PC-9 (cell line): ENCODE data around the gene FOXO3B. TPM values are rescaled to one million over a fixed set of nuclear protein-coding genes. Genes with fewer than 3 reads are reported as not detected.
"Not testable (repeated sequence)": the region's sequence is repeated elsewhere in the genome, so short reads cannot be mapped to it uniquely, and the experiment has no call there.

Experiments
- BruUV-seq: library from RNA; stranded (reverse); fragments of 400-500 nt; replicated peaks from 2 replicates; lab custom pipeline; 2021; lab: Mats Ljungman, UMichigan
- CTCF ChIA-PET: fragments of 300-600 bp; sonication (Branson Sonifier 250); formaldehyde crosslinking; loops from one replicate; lab custom pipeline; 2022; ENCODE audit warnings: antibody characterized with exemption; lab: Charles Lee
- POLR2A ChIA-PET: fragments of 300-600 bp; sonication (Branson Sonifier 250); formaldehyde crosslinking; loops from one replicate; lab custom pipeline; 2022; ENCODE audit warnings: antibody characterized with exemption; ENCODE audit not compliant: unreplicated experiment; lab: Charles Lee
- DNase-seq, 2 experiments: peaks; one replicate each; pipeline versions ENCODE4 v3.0.0 to v3.0.0-alpha.2; 2015 to 2022; ENCODE audit warnings: mixed read lengths in 1 of 2
- H2AFZ ChIP-seq: fragments of 200-600 bp; sonication (generic); 2 replicates; pipeline ENCODE4 v1.8.1; 2017; ENCODE audit warnings: antibody characterized with exemption
- H3F3A ChIP-seq: fragments of 200-600 bp; sonication (generic); 2 replicates; pipeline ENCODE4 v1.8.1; 2017; ENCODE audit warnings: antibody characterized with exemption, mild to moderate bottlenecking, low read depth; ENCODE audit not compliant: insufficient read depth
- H3K27ac ChIP-seq: fragments of 200-600 bp; sonication (generic); 2 replicates; pipeline ENCODE4 v1.6.1; 2016; ENCODE audit warnings: mixed run types
- H3K27me3 ChIP-seq: fragments of 200-600 bp; sonication (generic); 2 replicates; pipeline ENCODE4 v1.6.1; 2016; ENCODE audit warnings: low read depth, mixed run types; ENCODE audit not compliant: insufficient read depth
- H3K36me3 ChIP-seq: fragments of 200-600 bp; sonication (generic); 2 replicates; pipeline ENCODE4 v1.6.1; 2016; ENCODE audit warnings: low read depth, mixed run types
- H3K4me1 ChIP-seq: fragments of 200-600 bp; sonication (generic); replicated peaks from 2 replicates; pipeline ENCODE4 v1.6.1; 2016; ENCODE audit warnings: mixed run types; ENCODE audit not compliant: insufficient read depth
- H3K4me2 ChIP-seq: fragments of 200-600 bp; sonication (generic); 2 replicates; pipeline ENCODE4 v1.6.1; 2017; ENCODE audit warnings: mixed run types
- H3K4me3 ChIP-seq: fragments of 200-600 bp; sonication (generic); 2 replicates; pipeline ENCODE4 v1.6.1; 2016; ENCODE audit warnings: mixed run types
- H3K79me2 ChIP-seq: fragments of 200-600 bp; sonication (generic); 2 replicates; pipeline ENCODE4 v1.6.1; 2017; ENCODE audit warnings: low read depth, mixed run types
- H3K9me2 ChIP-seq: fragments of 200-600 bp; sonication (generic); 2 replicates; pipeline ENCODE4 v1.8.1; 2017; ENCODE audit warnings: mild to moderate bottlenecking; ENCODE audit not compliant: insufficient read depth
- H3K9me3 ChIP-seq: fragments of 200-600 bp; sonication (generic); 2 replicates; pipeline ENCODE4 v1.8.1; 2016; ENCODE audit warnings: low read depth; ENCODE audit not compliant: insufficient read depth
- H4K20me1 ChIP-seq: fragments of 200-600 bp; sonication (generic); 2 replicates; pipeline ENCODE4 v1.8.1; 2017; ENCODE audit not compliant: insufficient read depth
- intact Hi-C: fragments of 100-400 bp; cut with micrococcal nuclease; formaldehyde crosslinking; loops from one replicate; pipeline ENCODE4 v1.10.0; 2022; ENCODE audit not compliant: unreplicated experiment
- total RNA-seq: library from RNA; stranded (reverse); gene quantifications from 2 replicates; pipeline ENCODE4 v1.2.3, GENCODE V29; 2021

The FOXO3B gene
- total RNA-seq, 1 experiment from 2014 or later, result 6.2 TPM

- BruUV-seq, CTCF ChIA-PET, H3K4me3 ChIP-seq, H4K20me1 ChIP-seq, intact Hi-C loops, H3K36me3 ChIP-seq, DNase-seq, H3K9me2 ChIP-seq, H3K79me2 ChIP-seq, H2AFZ ChIP-seq, H3K4me1 ChIP-seq, H3K9me3 ChIP-seq, H3F3A ChIP-seq, H3K27ac ChIP-seq, POLR2A ChIA-PET, H3K27me3 ChIP-seq, H3K4me2 ChIP-seq: not testable (repeated sequence)
Measured at GRCh38 chr17:18650094-18650493, 32.0 kb downstream of the FOXO3B start.

DNA sequence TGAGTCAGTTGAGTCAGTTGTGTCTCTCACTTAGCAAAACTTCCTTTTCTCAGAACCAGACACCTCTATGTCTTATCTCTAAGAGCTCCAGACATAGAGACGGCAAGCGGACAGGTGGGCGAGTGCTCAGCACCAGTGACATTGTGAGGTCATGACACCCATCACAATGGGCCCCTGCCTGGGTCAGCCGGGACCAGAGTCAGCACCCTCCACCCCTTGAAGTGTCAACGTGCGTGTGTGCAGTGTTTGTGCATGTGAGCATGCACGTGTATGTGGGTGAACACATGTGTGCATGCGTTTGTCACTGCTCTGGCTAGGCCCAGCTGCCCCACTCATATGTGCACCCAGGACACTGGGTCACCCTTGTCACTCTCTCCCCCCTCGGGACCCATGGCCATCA, 37.8 kb downstream of the FOXO3B start, which contains the start of gene TBC1D28:
Gene TBC1D28 (minus strand): TSS at position 101 of the 400 bp plus-strand sequence. CDS start 3,039 bp downstream, outside the sequence.
- H3K9me3 ChIP-seq, POLR2A ChIA-PET, BruUV-seq, H3F3A ChIP-seq, H3K4me1 ChIP-seq, H3K27ac ChIP-seq, H3K9me2 ChIP-seq, H3K36me3 ChIP-seq, intact Hi-C loops, H3K4me3 ChIP-seq, H3K4me2 ChIP-seq, H3K27me3 ChIP-seq, H2AFZ ChIP-seq, H3K79me2 ChIP-seq, CTCF ChIA-PET, H4K20me1 ChIP-seq, DNase-seq: not testable (repeated sequence)

- H2AFZ ChIP-seq, H3K9me2 ChIP-seq, H3K4me3 ChIP-seq, H3F3A ChIP-seq, CTCF ChIA-PET, H3K36me3 ChIP-seq, POLR2A ChIA-PET, H3K79me2 ChIP-seq, intact Hi-C loops, H3K4me2 ChIP-seq, BruUV-seq, H3K9me3 ChIP-seq, H3K4me1 ChIP-seq, H3K27me3 ChIP-seq, H4K20me1 ChIP-seq, H3K27ac ChIP-seq: not testable (repeated sequence)
- peak in 1 of 2 experiments; percentile 35 for DNase-seq
Measured at GRCh38 chr17:18643124-18643523, 39.0 kb downstream of the FOXO3B start.

DNA sequence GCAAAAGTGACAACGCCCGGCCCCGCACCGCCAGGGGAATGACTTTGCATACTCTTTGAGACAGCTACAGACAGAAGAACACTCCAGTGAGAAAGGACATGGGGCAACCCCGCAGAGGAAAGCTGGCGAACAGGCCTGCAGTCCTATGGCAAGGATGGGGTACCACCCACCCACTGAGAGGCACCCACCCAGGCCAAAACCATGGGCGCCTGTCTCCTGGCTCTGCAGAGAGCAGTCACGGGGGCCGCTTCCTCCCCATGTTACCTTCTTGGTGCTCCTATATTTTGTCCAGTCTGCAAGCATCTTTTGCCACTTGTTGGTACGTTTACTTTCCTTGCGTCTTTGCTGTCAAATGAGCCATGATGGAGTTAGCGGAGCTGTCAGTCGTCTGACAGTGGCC, 43.8 kb downstream of the FOXO3B start:
- CTCF ChIA-PET, H3K79me2 ChIP-seq, H3K9me2 ChIP-seq, DNase-seq, H3K4me3 ChIP-seq, intact Hi-C loops, BruUV-seq, H3K27ac ChIP-seq, H2AFZ ChIP-seq, H3K9me3 ChIP-seq, H3K27me3 ChIP-seq, H4K20me1 ChIP-seq, H3K4me2 ChIP-seq, H3F3A ChIP-seq, POLR2A ChIA-PET, H3K36me3 ChIP-seq, H3K4me1 ChIP-seq: not testable (repeated sequence)

GRCh38 chr17:18636237-18636636, 45.9 kb downstream of the FOXO3B start:
- H2AFZ ChIP-seq, H3K27me3 ChIP-seq, CTCF ChIA-PET, H3K4me3 ChIP-seq, intact Hi-C loops, H3K9me2 ChIP-seq, H4K20me1 ChIP-seq, H3K27ac ChIP-seq, H3K79me2 ChIP-seq, H3K9me3 ChIP-seq, H3K4me1 ChIP-seq, H3K36me3 ChIP-seq, DNase-seq, BruUV-seq, H3K4me2 ChIP-seq, POLR2A ChIA-PET, H3F3A ChIP-seq: not testable (repeated sequence)

DNA sequence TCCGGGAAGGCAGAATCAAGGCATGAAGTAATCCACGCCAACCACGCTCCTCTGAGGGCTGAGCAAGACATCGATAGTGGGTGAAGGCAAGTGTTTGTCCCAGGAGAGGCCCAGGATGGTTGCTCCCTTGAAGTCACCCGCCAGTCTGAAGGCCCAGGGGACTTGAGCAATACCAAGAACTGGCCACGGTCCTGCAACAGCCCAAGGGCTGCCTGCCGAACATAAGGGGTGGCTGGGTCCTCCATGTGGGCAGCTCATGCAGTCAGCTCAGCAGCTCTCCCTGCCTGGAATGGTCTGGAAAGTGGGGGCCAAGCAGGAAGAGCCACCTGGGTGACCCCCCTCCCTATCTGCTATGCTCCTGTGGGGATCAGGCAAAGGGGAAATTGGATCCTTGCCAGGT, 46.3 kb downstream of the FOXO3B start:
- H3K9me3 ChIP-seq, CTCF ChIA-PET, BruUV-seq, H3K4me3 ChIP-seq, DNase-seq, H3K4me2 ChIP-seq, H4K20me1 ChIP-seq, H3K27ac ChIP-seq, H2AFZ ChIP-seq, H3K36me3 ChIP-seq, H3K4me1 ChIP-seq, H3K79me2 ChIP-seq, POLR2A ChIA-PET, H3F3A ChIP-seq, H3K9me2 ChIP-seq, intact Hi-C loops, H3K27me3 ChIP-seq: not testable (repeated sequence)

DNA sequence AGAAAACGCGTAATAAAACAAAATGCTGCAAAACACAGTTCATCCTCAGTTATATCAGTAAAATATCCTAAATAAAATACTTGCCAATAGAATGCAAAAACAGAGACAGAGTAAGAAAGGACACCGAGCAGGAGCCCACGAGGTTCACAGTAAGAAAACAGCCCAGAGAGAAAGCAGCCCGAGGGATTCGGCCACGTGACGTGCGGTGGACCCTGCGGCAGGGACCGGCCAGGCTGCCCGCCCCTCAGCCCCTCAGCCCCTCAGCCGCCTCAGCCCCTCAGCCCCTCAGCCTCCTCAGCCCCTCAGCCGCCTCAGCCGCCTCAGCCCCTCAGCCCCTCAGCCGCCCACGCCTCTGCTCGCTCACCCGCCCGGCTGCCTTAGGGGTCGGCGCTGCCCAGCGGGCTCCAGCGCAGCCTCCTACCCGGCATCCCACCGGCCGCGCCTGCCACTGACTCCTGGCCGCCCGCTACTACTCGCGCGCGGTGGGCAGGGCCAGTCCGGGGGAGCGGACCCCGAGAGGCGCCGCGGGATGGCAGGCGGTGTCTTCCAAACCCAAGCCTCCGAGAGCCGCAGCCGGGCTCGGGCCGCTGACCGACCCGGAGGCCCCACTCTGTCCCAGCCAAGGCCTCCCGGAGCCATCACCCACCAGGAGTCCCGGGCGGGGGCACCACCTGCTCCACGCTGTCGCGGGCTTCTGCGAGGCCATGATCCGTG, 47.4 kb downstream of the FOXO3B start:
- H3K4me2 ChIP-seq, CTCF ChIA-PET, H3F3A ChIP-seq, H2AFZ ChIP-seq, H3K79me2 ChIP-seq, POLR2A ChIA-PET, H3K27me3 ChIP-seq, DNase-seq, H4K20me1 ChIP-seq, H3K27ac ChIP-seq, BruUV-seq, H3K4me3 ChIP-seq, H3K36me3 ChIP-seq, H3K9me2 ChIP-seq, H3K4me1 ChIP-seq, intact Hi-C loops, H3K9me3 ChIP-seq: not testable (repeated sequence)
